C4-2B (cell line): ENCODE results near the gene OR51G1.

ENCODE experiments used
- H3K27ac ChIP-seq: fragments of 450-650 bp; 2 replicates; pipeline ENCODE4 v1.5.1; 2017
- CTCF ChIP-seq: fragments of 450-650 bp; conservative IDR thresholded peaks from 2 replicates; pipeline ENCODE4 v1.5.1; 2017; ENCODE audit warnings: mild to moderate bottlenecking
- ZFX ChIP-seq: fragments of 450-650 bp; IDR thresholded peaks from 2 replicates; pipeline ENCODE4 v1.6.1; 2017

OR51G1 gene

DNA sequence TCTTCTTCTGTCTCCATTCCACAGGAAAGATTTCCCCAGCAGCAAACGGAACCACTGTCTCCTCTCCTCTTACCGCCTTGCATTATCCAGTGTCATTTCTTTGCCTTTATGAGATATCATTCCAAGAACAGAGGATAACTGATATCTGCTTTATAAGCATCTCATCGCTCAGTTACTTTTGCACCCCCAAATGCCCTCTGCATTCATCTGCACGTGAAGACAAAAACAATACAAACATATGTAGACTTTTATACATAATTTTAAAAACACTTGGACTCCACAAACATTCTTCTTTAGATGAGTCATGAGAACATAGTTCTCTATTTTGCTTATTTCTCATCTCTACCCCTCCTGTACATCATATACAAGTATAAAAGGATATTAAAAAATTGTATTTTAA, 43.0 kb downstream of the OR51G1 start:
- TF ChIP-seq ZFX (no peak), CTCF (no peak)
- H3K27ac ChIP-seq, result no peak overlapping the region
